HCT116 (cell line): ENCODE results near the gene SLIT1.

Experiments used
- EZH2phosphoT487 ChIP-seq: fragments of 200-600 bp; IDR thresholded peaks from 2 replicates; pipeline ENCODE4 v1.6.1; 2018; ENCODE audit warnings: antibody characterized with exemption, borderline replicate concordance
- TF ChIP-seq, protein P1 (sequence below), 3 experiments: fragments of 200-600 bp in 1 of 3; sonication (generic) in 1 of 3; IDR thresholded peaks in 2 of 3; conservative IDR thresholded peaks in 1 of 3; 2 replicates each; pipeline ENCODE4 v1.5.1; 2012 to 2017; ENCODE audit warnings: low read depth in 2 of 3, low read length in 2 of 3, antibody characterized with exemption in 1 of 3, borderline replicate concordance in 1 of 3, control low read depth in 1 of 3, mild to moderate bottlenecking in 1 of 3, mixed read lengths in 1 of 3, mixed run types in 1 of 3, moderate library complexity in 1 of 3; ENCODE audit not compliant: insufficient read depth in 1 of 3

DNA sequence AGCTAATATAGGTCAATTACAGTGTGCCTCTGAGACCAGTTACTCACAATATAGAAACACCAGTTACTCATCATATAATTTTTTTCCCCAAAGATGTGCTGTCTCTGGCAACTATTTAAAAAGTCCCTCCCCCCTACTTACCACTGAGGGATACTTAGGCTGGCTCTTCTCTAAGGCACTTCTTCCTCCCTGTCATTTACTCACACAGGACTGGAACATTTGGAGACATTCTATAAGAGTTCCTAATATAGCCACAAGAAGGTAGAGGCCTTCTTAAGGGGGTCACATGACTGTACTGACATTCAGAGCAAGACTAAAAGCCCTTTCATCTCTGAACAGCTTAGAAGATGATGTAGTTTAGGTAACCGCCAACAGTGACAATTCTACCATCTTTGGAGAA, 44.4 kb upstream of the SLIT1 start:
- no peak for TF ChIP-seq EZH2phosphoT487
- TF ChIP-seq, protein P1, sequence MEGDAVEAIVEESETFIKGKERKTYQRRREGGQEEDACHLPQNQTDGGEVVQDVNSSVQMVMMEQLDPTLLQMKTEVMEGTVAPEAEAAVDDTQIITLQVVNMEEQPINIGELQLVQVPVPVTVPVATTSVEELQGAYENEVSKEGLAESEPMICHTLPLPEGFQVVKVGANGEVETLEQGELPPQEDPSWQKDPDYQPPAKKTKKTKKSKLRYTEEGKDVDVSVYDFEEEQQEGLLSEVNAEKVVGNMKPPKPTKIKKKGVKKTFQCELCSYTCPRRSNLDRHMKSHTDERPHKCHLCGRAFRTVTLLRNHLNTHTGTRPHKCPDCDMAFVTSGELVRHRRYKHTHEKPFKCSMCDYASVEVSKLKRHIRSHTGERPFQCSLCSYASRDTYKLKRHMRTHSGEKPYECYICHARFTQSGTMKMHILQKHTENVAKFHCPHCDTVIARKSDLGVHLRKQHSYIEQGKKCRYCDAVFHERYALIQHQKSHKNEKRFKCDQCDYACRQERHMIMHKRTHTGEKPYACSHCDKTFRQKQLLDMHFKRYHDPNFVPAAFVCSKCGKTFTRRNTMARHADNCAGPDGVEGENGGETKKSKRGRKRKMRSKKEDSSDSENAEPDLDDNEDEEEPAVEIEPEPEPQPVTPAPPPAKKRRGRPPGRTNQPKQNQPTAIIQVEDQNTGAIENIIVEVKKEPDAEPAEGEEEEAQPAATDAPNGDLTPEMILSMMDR (IDR thresholded peaks at IDR 0.05 in 2 of 3, conservative IDR thresholded peaks at IDR 0.05 in 1 of 3; ENCODE audit: borderline replicate concordance in 1 of 3, insufficient read depth in 1 of 3, low read depth in 2 of 3, low read length in 2 of 3) = no peak
